Activated CD8-positive, alpha-beta T cell treated with anti-CD3 and anti-CD28 coated beads, Interleukin-2, amount 10 ng/mL, durations not matched to agents 7 days and 5 days (primary cell): Measurements from ENCODE around the gene POLR1E. TPM values are rescaled to one million over a fixed set of nuclear protein-coding genes. Genes with fewer than 3 reads are reported as not detected.

ENCODE experiments used
- ATAC-seq: fragments of 150-1000 bp; cut with Tn5 transposase; one replicate; pipeline ENCODE4 v1.10.0; 2021; ENCODE audit warnings: moderate library complexity
- CTCF ChIA-PET: fragments of 350-600 bp; sonication (Branson Sonifier 250); formaldehyde crosslinking; loops from one replicate; lab custom pipeline; 2021; ENCODE audit warnings: antibody characterized with exemption; lab: Charles Lee
- POLR2A ChIA-PET: fragments of 350-600 bp; sonication (Branson Sonifier 250); formaldehyde crosslinking; loops from one replicate; lab custom pipeline; 2021; ENCODE audit warnings: antibody characterized with exemption; lab: Charles Lee
- DNase-seq: peaks from one replicate; pipeline ENCODE4 v3.0.0-alpha.2; 2020
- H3K27ac Mint-ChIP-seq: one replicate; pipeline ENCODE4 v1.8.0; 2021; ENCODE audit warnings: mild to moderate bottlenecking, mixed read lengths
- H3K27me3 Mint-ChIP-seq: one replicate; pipeline ENCODE4 v1.8.0; 2021; ENCODE audit warnings: low read depth, mixed read lengths
- H3K36me3 Mint-ChIP-seq: one replicate; pipeline ENCODE4 v1.8.0; 2021; ENCODE audit warnings: low read depth, mixed read lengths
- H3K4me1 Mint-ChIP-seq: one replicate; pipeline ENCODE4 v1.8.0; 2021; ENCODE audit warnings: low read depth, mixed read lengths
- H3K4me3 Mint-ChIP-seq: one replicate; pipeline ENCODE4 v1.8.0; 2021; ENCODE audit warnings: mild to moderate bottlenecking, mixed read lengths
- H3K9me3 Mint-ChIP-seq: one replicate; pipeline ENCODE4 v1.8.0; 2022; ENCODE audit warnings: mixed read lengths; ENCODE audit not compliant: insufficient read depth
- total RNA-seq, 2 experiments: library from RNA; stranded (reverse); gene quantifications; one replicate each; pipeline ENCODE4 v1.2.3, GENCODE V29; 2021

Gene POLR1E
- total RNA-seq, 2 experiments from 2014 or later, result 38.2 to 39.0 TPM

- CTCF ChIA-PET, result interaction anchor here (1.8 kb wide), 1 partner anchor 105 kb away, joined by 9 read pairs; the partner anchor contains the start of gene TOMM5
- Mint-ChIP-seq H3K36me3 (peaks cover 39% of the 10 kb centered on the region), H3K27me3 (peaks cover 2% of the 10 kb centered on the region), H3K27ac (peak overlapping the region; percentile 96), H3K4me3 (peak overlapping the region; percentile 93), H3K4me1 (peaks cover 44% of the 10 kb centered on the region), H3K9me3 (no peaks in the 10 kb centered on the region)
- DNase-seq, result no peak
- no peak for ATAC-seq
- POLR2A ChIA-PET, result interaction anchor here (0.9 to 2.5 kb wide), 9 partner anchors 9 to 367 kb away, joined by 3 to 31 read pairs (median 4); partner anchors contain the start of genes DCAF10, EXOSC3, TOMM5 and ZBTB5
Observed at GRCh38 chr9:37486616-37487548, 1.1 kb downstream of the POLR1E start.

- Mint-ChIP-seq H3K4me1 (peaks cover 33% of the 10 kb centered on the region), H3K9me3 (no peaks in the 10 kb centered on the region), H3K4me3 (no peak overlapping the region), H3K27me3 (no peaks in the 10 kb centered on the region), H3K27ac (no peak overlapping the region), H3K36me3 (peaks cover 67% of the 10 kb centered on the region)
- DNase-seq (no peak), ATAC-seq (no peak)
- CTCF ChIA-PET, result no interaction called here
- POLR2A ChIA-PET, result no interaction called here
Observed at GRCh38 chr9:37491939-37492338, 6.2 kb downstream of the POLR1E start.

DNA sequence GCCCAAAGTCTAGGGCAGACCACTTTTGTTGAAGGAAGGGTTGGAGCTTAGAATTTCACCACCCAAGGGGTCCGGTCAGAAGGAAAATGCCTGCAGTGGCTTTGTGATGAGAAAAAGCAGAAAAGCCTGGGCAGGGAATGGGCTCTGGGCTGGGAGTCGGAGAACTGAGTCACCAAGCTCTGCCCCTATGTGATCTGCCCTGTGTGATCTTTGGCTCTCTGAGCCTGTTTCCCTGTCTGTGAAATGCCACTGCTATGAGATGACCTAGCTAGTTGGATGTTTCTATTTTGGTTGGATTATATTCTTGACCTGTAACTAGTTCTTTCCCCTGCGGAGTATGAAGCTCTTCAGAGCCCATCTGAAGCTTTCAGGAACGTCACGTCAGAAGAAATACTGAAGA lies 9.8 kb downstream of the POLR1E start:
- Mint-ChIP-seq H3K27me3 (no peaks in the 10 kb centered on the region), H3K4me1 (peaks cover 8% of the 10 kb centered on the region), H3K27ac (no peak overlapping the region), H3K36me3 (peaks cover 69% of the 10 kb centered on the region), H3K9me3 (no peaks in the 10 kb centered on the region), H3K4me3 (no peak overlapping the region)
- DNase-seq (no peak), ATAC-seq (no peak)
- ChIA-PET POLR2A (interaction anchor here (0.7 to 3.5 kb wide), 3 partner anchors 9 to 82 kb away, joined by 3 to 20 read pairs (median 4); partner anchors contain the start of gene POLR1E), CTCF (interaction anchor here (1.1 kb wide), 1 partner anchor 9 kb away, joined by 3 read pairs; no protein-coding TSS in a partner anchor)

GRCh38 chr9:37496020-37496419 lies 10.3 kb downstream of the POLR1E start:
- H3K4me1 Mint-ChIP-seq, result peaks cover 5% of the 10 kb centered on the region
- H3K27ac Mint-ChIP-seq, result no peak overlapping the region
- no peaks in the 10 kb centered on the region for H3K27me3 Mint-ChIP-seq
- ATAC-seq, result no peak
- ChIA-PET CTCF (no interaction called here), POLR2A (interaction anchor here (0.7 to 3.5 kb wide), 3 partner anchors 10 to 82 kb away, joined by 3 to 20 read pairs (median 4); partner anchors contain the start of gene POLR1E)
- H3K9me3 Mint-ChIP-seq, result no peaks in the 10 kb centered on the region
- H3K4me3 Mint-ChIP-seq, result no peak overlapping the region
- H3K36me3 Mint-ChIP-seq, result peaks cover 69% of the 10 kb centered on the region
- DNase-seq, result no peak

- Mint-ChIP-seq H3K36me3 (peaks cover 75% of the 10 kb centered on the region), H3K27ac (no peak overlapping the region), H3K4me1 (peaks cover 4% of the 10 kb centered on the region), H3K4me3 (no peak overlapping the region), H3K9me3 (no peaks in the 10 kb centered on the region), H3K27me3 (no peaks in the 10 kb centered on the region)
- ATAC-seq (no peak), DNase-seq (no peak)
- ChIA-PET POLR2A (interaction anchor here (2.1 to 3.5 kb wide), 2 partner anchors 11 to 12 kb away, joined by 4 to 20 read pairs; partner anchors contain the start of gene POLR1E), CTCF (interaction anchor here (0.9 kb wide), 1 partner anchor 82 kb away, joined by 3 read pairs; no protein-coding TSS in a partner anchor)
Observed at GRCh38 chr9:37497320-37497719, 11.6 kb downstream of the POLR1E start.

DNA sequence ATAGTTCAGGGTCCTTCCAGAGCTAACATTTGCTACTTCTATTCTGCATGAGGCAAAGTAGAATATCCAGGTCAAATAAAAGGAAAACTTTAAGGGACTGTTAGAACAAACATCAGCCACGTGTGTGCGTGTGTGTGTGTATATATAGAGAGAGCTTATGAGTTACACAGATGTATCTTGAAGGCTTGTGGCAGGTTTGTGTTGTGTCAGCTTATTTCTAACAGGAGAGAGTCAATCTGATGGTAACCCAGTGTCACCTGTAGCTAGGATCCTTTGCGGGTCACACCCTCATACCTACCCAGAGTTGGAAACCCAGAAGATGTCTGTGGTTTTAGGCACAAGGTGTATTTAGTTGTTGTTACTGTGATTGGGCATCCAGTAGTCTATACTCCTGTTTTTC lies 12.7 kb downstream of the POLR1E start:
- ATAC-seq (no peak), DNase-seq (no peak)
- no peak overlapping the region for H3K27ac Mint-ChIP-seq
- POLR2A ChIA-PET, result no interaction called here
- H3K27me3 Mint-ChIP-seq, result no peaks in the 10 kb centered on the region
- H3K9me3 Mint-ChIP-seq, result no peaks in the 10 kb centered on the region
- CTCF ChIA-PET, result interaction anchor here (0.9 kb wide), 1 partner anchor 83 kb away, joined by 3 read pairs; no protein-coding TSS in a partner anchor
- H3K36me3 Mint-ChIP-seq, result peaks cover 76% of the 10 kb centered on the region
- H3K4me1 Mint-ChIP-seq, result peaks cover 13% of the 10 kb centered on the region
- H3K4me3 Mint-ChIP-seq, result no peak overlapping the region

DNA sequence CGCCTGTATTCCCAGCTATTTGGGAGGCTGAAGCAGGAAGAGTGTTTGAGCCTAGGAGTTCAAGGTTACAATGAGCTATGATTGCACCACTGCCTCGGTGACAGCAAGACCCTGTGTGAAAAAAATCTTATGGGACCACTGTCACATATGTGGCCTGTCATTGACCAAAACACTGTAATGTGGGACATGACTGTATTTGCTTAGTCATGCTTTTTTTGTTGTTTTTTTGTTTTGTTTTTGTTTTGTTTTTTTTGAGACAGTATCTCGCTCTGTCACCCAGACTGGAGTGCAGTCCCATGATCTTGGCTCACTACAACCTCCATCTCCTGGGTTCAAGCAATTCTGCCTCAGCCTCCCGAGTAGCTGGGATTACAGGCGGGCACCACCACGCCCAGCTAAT lies 13.5 kb downstream of the POLR1E start:
- CTCF ChIA-PET, result no interaction called here
- POLR2A ChIA-PET, result no interaction called here
- H3K27ac Mint-ChIP-seq, result no peak overlapping the region
- no peak overlapping the region for H3K4me3 Mint-ChIP-seq
- DNase-seq (no peak), ATAC-seq (no peak)
- no peaks in the 10 kb centered on the region for H3K27me3 Mint-ChIP-seq
- H3K4me1 Mint-ChIP-seq, result peaks cover 21% of the 10 kb centered on the region
- no peaks in the 10 kb centered on the region for H3K9me3 Mint-ChIP-seq
- peaks cover 79% of the 10 kb centered on the region for H3K36me3 Mint-ChIP-seq

DNA sequence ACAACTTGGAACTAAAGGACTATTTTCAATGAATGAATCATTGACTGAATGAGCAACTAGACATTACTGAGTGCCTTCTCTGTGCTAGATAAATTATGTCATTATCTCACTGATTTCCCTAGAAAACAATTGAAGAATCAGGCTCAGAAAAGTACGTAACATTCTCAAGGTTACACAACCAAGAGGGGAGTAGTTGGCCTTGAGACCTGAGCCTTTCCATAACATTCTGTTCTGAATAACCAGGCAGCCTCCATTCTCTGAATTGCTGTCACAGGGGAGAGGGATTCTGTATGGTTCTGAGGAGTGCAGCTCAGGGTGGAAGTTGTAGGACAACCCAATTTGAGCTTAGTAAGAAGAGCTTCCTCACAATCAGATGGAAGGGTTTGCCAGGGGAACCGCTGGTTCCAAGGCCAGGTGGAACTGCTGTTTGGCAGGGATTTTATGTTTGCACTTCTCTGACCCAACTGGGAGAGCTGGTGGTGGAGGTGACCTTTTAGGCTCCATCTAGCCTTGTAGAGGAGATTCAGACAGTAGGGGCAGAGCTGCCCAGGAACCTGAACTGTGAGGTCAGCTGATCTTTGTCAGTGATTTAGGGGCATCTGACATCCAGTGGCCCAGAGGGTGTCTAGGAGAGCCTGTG lies 16.3 kb downstream of the POLR1E start:
- Mint-ChIP-seq H3K27ac (peak overlapping the region; percentile 53), H3K4me1 (peaks cover 16% of the 10 kb centered on the region), H3K9me3 (no peaks in the 10 kb centered on the region), H3K4me3 (no peak overlapping the region), H3K36me3 (peaks cover 65% of the 10 kb centered on the region), H3K27me3 (no peaks in the 10 kb centered on the region)
- DNase-seq (no peak), ATAC-seq (no peak)
- ChIA-PET POLR2A (interaction anchor here (0.6 to 0.9 kb wide), 2 partner anchors 379 to 411 kb away, joined by 3 read pairs; no protein-coding TSS in a partner anchor), CTCF (interaction anchor here (0.6 kb wide), 1 partner anchor 626 kb away, joined by 3 read pairs; no protein-coding TSS in a partner anchor)

DNA sequence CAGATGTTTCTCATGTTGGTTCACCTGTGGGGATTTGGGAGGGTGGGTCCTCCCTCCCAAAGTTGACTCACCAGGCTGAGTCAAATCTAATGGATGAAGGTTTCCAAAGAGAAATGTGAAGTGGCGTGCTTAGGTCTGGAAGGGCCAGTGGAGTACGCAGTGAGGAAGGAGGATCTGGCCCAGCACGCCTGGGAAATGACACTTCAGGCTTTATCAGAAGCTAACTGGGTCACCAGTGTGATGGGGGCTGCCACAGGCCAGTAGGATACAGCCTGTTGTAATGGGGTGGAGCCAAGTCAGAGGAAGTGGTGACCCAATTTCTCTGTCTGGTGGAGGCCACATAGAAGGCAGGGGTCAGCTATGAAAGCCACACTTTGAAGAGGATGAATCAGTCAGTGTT lies 18.0 kb downstream of the POLR1E start:
- H3K4me1 Mint-ChIP-seq, result peaks cover 16% of the 10 kb centered on the region
- H3K27ac Mint-ChIP-seq, result peak overlapping the region; percentile 79
- ChIA-PET POLR2A (no interaction called here), CTCF (interaction anchor here (0.6 to 1.1 kb wide), 2 partner anchors 9 to 215 kb away, joined by 3 to 4 read pairs; no protein-coding TSS in a partner anchor)
- H3K36me3 Mint-ChIP-seq, result peaks cover 54% of the 10 kb centered on the region
- ATAC-seq (peak; percentile 75), DNase-seq (peak; percentile 48)
- H3K4me3 Mint-ChIP-seq, result peak overlapping the region; percentile 1
- H3K9me3 Mint-ChIP-seq, result no peaks in the 10 kb centered on the region
- no peaks in the 10 kb centered on the region for H3K27me3 Mint-ChIP-seq

DNA sequence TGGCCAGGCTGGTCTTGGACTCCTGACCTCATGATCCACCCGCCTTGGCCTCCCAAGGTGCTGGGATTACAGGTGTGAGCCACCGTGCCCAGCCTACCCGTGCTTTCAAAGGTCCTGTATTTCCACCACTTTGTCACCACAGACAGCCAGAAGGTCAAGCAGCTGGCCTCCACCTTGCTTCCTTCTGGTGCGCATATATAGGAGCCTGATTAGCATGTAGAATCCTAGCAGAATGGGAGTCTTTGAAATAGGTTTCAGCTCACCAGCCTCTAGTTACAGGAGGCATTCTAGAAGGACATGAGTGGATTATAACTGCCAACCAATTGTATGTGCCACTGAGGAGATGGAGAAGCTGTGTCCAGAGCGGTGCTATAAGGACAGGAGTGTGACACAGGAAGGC lies 18.9 kb downstream of the POLR1E start:
- peaks cover 51% of the 10 kb centered on the region for H3K36me3 Mint-ChIP-seq
- peaks cover 16% of the 10 kb centered on the region for H3K4me1 Mint-ChIP-seq
- CTCF ChIA-PET, result interaction anchor here (1.1 kb wide), 1 partner anchor 9 kb away, joined by 3 read pairs; no protein-coding TSS in a partner anchor
- DNase-seq (no peak), ATAC-seq (no peak)
- no peak overlapping the region for H3K4me3 Mint-ChIP-seq
- H3K9me3 Mint-ChIP-seq, result no peaks in the 10 kb centered on the region
- H3K27me3 Mint-ChIP-seq, result no peaks in the 10 kb centered on the region
- H3K27ac Mint-ChIP-seq, result peak overlapping the region; percentile 11
- POLR2A ChIA-PET, result no interaction called here

DNA sequence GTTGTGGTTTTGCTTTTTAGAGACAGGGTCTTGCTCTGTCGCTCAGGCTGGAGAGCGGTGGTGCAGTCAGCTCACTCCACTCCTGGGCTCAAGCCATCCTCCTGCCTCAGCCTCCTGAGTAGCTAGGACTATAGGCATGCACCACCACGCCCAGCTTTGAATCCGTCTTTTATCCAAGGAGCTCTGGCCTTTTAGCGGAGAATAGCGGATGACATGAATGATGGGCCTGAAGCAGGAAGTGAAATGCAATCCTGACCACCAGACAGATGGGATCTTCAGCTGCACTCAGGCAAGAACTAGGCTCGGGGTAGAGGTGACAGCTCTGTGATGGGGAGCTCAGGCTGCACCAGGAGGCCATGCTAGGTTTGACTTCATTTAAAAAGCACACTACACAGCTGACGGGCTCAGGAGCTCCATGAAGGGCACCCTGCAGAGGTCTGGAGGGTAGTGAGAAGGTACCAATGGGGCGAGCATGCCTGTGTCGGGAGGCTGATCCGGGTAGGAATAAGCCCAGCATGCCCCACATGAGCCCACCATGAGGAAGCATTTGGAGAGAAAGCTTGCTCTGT lies 21.9 kb downstream of the POLR1E start:
- Mint-ChIP-seq H3K27ac (no peak overlapping the region), H3K36me3 (peaks cover 26% of the 10 kb centered on the region), H3K4me3 (no peak overlapping the region), H3K27me3 (no peaks in the 10 kb centered on the region), H3K4me1 (peaks cover 15% of the 10 kb centered on the region), H3K9me3 (no peaks in the 10 kb centered on the region)
- ATAC-seq, result no peak
- DNase-seq, result no peak
- ChIA-PET CTCF (no interaction called here), POLR2A (interaction anchor here (0.8 kb wide), 1 partner anchor 21 kb away, joined by 4 read pairs; no protein-coding TSS in a partner anchor)
